COR-L47 (cell line): ENCODE results near the gene ARFIP1.
"Not testable (repeated sequence)": the region's sequence is repeated elsewhere in the genome, so short reads cannot be mapped to it uniquely, and the experiment has no call there.

Experiments
- DNase-seq: peaks from one replicate; lab custom pipeline; 2025; lab: John Stamatoyannopoulos, UW

Gene ARFIP1

DNA sequence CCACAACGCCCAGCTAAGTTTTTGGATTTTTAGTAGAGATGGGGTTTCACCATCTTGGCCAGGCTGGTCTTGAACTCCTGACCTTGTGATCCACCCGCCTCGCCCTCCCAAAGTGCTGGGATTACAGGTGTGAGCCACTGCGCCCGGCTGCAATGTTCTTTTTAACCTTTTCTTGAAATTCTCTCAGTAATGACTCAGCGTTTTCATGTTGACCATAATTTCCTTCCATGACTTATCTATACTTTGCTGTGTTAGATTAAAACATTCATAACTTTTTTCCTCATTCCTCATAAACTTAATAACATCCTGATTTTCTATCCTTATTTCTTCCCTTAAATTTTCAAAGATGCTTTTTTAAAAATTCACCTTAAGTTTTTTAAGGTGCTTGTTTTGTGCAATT, 118.4 kb downstream of the ARFIP1 start:
- DNase-seq, result not testable (repeated sequence)

DNA sequence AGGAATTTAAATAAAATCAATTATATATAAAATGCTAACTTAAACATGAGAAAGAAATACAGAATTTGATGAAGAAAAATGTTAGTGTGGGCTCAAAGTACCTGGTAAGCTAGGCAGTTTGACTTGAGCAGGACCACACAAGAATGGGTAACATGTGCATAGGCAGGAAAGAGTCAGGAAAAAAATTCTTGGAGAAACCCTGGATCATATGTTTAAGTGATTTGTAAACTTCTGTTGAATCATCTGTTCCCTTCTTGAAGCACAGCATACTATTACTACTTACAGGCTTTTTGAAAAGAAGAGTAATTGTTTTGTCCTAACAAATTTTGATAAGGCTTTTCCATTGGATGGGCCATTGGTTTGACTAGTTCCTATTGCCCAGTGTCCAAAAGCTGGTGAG, 118.9 kb downstream of the ARFIP1 start:
- DNase-seq, result no peak

DNA sequence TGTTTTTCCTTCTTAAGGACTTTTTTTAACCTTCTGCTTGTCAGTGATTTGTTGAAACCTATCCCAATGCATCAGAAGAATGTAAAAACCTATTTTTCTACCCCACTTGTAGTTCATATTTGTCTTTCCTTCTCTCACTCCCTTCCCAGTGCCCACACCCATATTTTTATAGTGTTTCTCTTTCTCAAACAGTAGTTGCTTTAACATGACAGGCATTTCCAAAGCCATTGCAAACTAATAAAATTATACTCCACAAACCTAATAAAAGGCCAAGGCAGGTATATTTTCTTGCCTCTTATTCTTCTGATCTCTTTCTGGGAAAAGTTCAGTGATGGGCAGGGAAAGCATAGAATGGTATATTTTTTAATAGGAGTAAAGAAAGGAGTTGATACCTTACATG, 120.6 kb downstream of the ARFIP1 start:
- DNase-seq, result no peak

DNA sequence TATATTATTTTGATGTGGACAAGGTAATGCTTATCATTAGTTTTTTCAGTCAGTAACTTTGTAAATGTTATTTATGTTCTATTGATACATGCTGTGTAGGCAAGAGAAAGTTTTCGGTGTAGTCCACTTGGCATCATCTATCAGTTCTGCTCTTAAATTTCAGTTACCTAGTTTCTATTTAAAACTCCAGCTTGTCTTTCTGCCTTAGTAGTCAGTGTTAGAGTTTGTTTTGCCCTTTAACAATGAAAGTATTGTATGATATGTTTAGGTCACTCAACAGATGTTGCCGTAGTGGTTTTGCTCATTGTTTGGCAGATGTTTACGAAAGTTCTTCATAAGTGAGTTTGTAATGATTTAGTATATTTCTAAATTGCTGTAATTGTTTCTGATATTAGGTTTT, 121.5 kb downstream of the ARFIP1 start:
- no peak for DNase-seq

DNA sequence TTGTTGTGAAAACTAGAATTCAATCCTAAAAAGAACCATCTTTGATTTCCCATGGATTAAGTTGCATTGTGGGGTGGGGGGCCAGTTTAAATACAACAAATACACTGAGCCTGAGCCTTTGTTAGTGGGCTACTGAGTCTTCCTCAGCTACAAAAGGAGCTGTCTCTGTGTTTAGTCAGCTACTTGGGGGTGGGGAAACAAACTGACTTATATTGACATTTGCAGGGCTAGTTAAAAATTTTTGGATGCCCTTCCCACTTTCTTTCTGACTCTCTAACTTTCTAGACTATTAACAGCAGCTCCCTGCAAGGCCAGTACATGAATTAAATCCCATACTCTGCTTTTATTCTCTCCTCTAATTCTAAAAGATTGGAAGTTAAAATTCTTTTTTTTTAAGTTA, 123.9 kb downstream of the ARFIP1 start:
- no peak for DNase-seq

DNA sequence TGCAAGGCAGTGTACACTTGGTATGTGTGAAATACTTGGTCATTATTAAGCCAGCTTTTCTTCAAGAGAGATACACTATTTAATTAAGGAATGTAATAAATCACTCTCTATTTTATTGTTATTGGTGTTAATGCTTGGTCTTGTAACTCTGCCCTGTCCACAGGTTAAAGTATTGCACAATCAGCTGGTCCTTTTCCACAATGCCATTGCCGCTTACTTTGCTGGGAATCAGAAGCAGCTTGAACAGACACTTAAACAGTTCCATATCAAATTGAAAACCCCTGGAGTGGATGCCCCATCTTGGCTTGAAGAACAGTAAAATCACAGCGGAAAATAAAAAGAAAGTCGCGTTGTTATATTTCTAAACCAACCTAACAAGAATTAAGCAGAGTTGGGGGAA, 130.1 kb downstream of the ARFIP1 start:
- no peak for DNase-seq

DNA sequence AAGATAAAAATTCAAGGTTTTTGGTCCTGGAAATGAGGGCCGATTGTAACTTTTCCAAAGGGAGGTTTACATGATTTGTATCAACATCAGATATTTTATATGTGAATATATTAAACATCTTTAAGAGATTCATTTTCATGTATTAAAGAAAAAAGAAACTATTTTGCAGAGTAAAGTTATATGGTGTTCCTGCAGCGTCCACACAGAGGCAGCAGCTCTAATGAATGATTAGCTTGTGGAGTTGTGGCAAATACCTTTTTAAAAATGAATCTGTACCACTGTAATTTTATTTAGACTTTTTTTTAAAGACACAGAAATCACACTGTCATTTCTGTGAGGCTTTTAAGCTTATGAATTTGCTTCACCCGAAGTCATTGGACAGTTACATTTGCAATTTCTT, 130.8 kb downstream of the ARFIP1 start:
- no peak for DNase-seq

- no peak for DNase-seq
Measured at GRCh38 chr4:152917543-152918395, 138.0 kb downstream of the ARFIP1 start.

- DNase-seq, result no peak
Measured at GRCh38 chr4:152919826-152920225, 140.1 kb downstream of the ARFIP1 start.

GRCh38 chr4:152920768-152921167, 141.0 kb downstream of the ARFIP1 start:
- DNase-seq, result no peak

DNA sequence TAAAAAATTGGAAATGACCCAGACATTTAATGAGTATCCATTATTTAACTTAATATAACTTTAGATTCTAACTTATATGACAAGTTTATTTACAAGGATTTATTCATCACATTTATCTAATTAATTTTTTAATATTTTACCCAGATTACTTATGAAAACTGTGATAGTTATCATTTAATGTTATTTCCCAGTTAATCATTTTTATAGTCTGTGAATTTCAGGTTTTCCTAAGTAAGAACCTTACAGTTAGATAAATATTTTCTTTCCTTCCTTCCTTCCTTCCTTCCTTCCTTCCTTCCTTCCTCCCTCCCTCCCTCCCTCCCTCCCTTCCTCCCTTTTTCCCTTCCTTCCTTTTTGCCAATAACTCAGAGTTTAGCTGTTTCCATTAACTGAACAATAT, 141.5 kb downstream of the ARFIP1 start:
- DNase-seq, result no peak

DNA sequence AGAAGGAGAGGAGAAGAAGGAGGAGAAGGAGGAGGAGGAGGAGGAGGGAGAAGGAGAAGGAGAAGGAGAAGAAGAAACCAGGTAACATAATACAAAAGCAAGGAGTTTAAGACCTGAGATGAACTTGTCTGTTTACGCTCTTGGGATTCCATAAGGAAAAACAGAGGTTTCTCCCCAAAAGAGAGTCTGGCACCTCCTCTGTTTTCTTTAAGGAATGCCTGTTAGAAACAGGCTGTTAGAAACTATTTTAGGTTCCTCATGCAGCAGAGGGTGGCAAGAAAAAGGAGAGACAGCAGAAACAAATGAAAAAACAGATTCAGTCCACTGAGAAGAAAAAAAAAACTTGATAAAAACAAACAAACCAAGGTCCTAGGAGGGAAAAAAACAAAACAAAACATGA, 146.1 kb downstream of the ARFIP1 start:
- no peak for DNase-seq

- no peak for DNase-seq
Measured at GRCh38 chr4:152926959-152927358, 147.2 kb downstream of the ARFIP1 start.

- no peak for DNase-seq
Measured at GRCh38 chr4:152927737-152928136, 148.0 kb downstream of the ARFIP1 start.

DNA sequence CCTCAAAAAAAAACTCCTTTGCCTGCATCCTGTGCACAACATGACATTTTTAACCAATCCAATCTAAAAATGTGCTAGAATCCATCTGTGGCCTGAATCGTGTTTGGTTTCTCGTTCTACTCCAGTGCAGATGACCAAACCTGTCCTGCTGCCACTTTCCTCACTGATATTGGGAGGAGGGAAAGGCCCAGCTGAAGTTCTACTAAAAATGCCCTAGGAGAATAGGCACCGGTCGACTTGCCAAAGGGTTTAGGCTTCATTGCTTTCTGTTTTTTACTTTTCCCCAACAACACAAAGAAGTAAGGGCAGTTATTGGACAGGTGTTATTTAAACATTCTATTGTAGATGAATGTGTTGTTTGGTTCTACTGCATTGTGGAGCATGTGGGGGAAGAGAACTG, 148.5 kb downstream of the ARFIP1 start:
- DNase-seq, result no peak

DNA sequence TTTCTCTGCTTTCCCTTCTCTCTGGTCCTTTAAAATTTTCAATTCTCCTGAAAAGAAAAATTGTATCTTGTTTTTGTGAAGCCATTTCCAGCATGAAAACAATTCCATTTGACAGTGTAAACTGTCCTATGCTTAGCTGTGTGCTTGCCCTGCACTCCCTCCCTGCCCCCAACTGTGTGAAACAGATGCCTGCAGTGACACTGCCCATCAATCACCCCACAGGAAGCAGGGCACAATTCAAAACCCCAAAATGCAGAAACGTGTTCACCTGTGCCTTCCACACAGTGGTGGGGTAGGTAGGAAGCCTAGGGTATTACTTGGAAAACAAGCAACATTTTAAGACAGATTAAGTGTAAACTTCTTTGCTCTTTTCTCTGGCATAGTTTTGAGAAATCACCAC, 150.1 kb downstream of the ARFIP1 start:
- no peak for DNase-seq

DNA sequence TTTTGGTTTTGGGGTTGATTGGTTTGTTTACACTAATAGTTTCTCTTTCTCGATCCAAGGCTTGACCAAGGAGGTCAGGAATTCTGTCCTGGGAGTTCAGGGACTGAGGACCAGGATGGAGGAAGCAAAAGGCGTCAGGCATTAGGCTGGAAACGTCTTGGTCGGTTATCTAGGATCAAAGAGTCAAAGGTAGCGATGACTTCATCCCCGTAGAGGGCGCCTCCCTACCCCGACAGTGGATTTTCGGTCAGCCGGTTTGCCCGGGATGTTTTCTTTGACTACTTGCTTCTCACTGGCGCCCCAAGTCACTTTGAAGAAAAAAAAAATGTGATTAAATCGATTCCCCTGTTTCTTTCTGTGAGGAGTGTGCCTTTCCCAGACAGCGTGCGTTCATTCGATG, 155.4 kb downstream of the ARFIP1 start:
- no peak for DNase-seq

DNA sequence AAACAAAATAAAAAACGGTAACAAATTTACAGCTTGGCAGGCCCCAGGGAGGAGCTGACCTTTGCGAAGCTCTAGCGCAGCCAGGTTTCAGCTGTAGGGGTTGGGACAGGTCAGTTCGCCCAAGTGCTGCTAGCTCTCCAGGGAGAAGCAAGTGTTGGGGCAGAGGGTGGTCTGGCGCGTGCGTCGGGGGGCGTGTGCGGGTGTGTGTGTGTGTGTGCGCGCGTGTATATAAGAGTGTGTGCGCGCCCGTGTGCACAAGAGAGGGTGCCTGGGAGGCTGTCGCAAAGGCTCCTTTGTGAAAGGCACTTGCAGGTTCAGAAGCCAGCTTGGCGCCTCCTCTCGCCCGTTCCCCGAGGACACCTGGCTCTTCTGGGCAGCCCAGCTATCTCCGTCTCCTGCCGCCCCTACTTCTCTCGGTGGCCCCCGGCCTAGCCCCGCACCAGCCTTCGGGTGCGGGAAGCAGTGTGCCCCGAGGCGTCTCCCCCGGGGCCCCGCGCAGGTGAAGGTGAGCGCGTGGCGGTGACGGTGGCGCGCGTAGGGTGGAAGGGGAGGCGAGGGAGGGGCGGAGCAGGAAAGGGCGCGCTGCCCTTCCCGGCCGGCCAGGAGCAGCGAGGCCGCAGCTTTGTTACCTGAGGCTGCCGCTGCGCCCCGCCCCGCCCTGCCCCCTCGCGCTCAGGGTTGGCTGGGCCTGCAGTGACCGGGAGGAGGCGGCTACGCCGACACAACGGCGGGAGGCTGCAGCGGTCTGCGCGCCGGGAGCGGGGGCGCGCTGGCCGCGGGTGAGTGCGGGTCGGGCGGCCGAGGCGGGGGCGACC, 156.1 kb downstream of the ARFIP1 start, which contains the start of gene FHDC1:
FHDC1 (plus strand) TSS at position 693 of the 815 bp plus-strand sequence. CDS start 6,735 bp downstream, outside the sequence.
- DNase-seq, result peak; percentile 72

GRCh38 chr4:152936446-152937335, 156.9 kb downstream of the ARFIP1 start:
- DNase-seq, result no peak

DNA sequence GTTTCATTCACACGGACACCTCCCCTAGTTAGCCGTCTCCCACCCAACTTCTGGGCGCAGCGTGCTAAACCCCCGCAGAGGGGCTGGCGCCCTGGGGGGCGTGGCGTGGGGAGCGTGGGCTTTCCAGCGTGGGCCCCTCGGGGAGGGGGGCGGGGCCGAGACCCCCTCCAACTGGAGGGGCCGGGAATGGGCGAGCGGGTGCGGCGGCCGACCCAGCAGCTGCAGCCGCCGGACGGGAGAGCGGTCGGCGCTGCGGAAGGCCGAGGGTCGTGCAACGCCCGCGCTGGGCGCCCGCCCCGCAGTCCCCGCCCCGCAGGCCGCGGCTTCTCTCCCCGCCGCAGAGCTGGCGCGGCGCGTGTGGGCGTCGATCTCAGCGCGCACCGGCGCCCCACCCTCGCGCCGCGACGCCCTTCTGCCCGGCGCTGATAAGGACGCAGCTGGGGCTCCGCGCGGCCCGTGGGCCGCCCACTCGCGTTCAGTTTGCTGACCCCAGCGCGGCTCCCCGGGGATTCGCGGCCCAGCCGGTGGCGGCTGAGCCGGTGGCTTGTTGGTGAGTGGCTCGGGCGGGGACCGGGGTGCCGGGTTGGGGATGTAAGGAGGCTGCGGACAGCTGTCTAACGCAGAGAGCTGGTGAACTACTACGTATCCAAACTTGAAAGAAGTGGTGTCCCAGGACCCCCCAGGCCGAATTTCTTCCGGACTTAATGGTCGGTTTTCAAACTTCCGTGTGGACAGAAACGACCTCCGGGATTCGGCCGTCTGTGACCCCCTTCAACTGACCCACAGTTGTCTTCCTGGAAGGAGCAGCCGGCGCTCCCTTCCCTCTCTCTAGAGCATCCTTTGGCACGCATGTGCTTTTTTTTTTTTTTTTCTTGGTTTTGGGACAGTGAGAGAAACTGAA, 157.8 kb downstream of the ARFIP1 start:
- DNase-seq, result peak; percentile 26
